HG02623 (cell line): ENCODE results near the gene CACNA2D2.

Experiments used
- ATAC-seq: cut with Tn5 transposase; IDR thresholded peaks from one replicate; pipeline ENCODE4 v1.9.1; 2021; ENCODE audit warnings: moderate library complexity; ENCODE audit not compliant: unreplicated experiment

The CACNA2D2 gene

GRCh38 chr3:50353245-50354004, 150.0 kb downstream of the CACNA2D2 start:
- no peak for ATAC-seq

GRCh38 chr3:50352781-50353180, 150.7 kb downstream of the CACNA2D2 start:
- no peak for ATAC-seq

GRCh38 chr3:50351323-50351697, 152.1 kb downstream of the CACNA2D2 start:
- no peak for ATAC-seq

GRCh38 chr3:50350527-50351322, 152.7 kb downstream of the CACNA2D2 start, which contains the start of the genes CYB561D2 and NPRL2:
Gene CYB561D2, plus strand, starts transcription at chr3:50350862. Its CDS starts 572 bp downstream, at chr3:50351434.
Gene NPRL2, minus strand, starts transcription at chr3:50350775. Its CDS starts 123 bp downstream, at chr3:50350652.
- peak; percentile 90 for ATAC-seq

GRCh38 chr3:50350213-50350526, 153.3 kb downstream of the CACNA2D2 start:
- no peak for ATAC-seq

GRCh38 chr3:50347187-50347813, 156.1 kb downstream of the CACNA2D2 start:
- ATAC-seq = no peak

- ATAC-seq = no peak
Observed at GRCh38 chr3:50345586-50346234, 157.7 kb downstream of the CACNA2D2 start, which contains the start of gene ZMYND10. Gene ZMYND10, minus strand, starts transcription at chr3:50345732. Its CDS starts 153 bp downstream, at chr3:50345579.

- ATAC-seq = no peak
Observed at GRCh38 chr3:50345008-50345407, 158.4 kb downstream of the CACNA2D2 start.

- no peak for ATAC-seq
Observed at GRCh38 chr3:50342813-50343633, 160.4 kb downstream of the CACNA2D2 start.

GRCh38 chr3:50341996-50342650, 161.3 kb downstream of the CACNA2D2 start:
- ATAC-seq = no peak

GRCh38 chr3:50341537-50341936, 161.9 kb downstream of the CACNA2D2 start:
- ATAC-seq = no peak

GRCh38 chr3:50340448-50341329, 162.7 kb downstream of the CACNA2D2 start, which contains the start of gene RASSF1:
Gene RASSF1, minus strand, starts transcription at chr3:50340836. Its CDS starts 31 bp downstream, at chr3:50340805.
- no peak for ATAC-seq

GRCh38 chr3:50340147-50340447, 163.3 kb downstream of the CACNA2D2 start:
- no peak for ATAC-seq

GRCh38 chr3:50339485-50340146, 163.8 kb downstream of the CACNA2D2 start:
- no peak for ATAC-seq

- ATAC-seq = no peak
Observed at GRCh38 chr3:50338965-50339364, 164.5 kb downstream of the CACNA2D2 start.

- ATAC-seq = peak; percentile 66
Observed at GRCh38 chr3:50337175-50337861, 166.1 kb downstream of the CACNA2D2 start.

GRCh38 chr3:50336452-50337174, 166.8 kb downstream of the CACNA2D2 start:
- peak; percentile 25 for ATAC-seq
